ENCODE results near the gene IL4R.

Gene IL4R

DNA sequence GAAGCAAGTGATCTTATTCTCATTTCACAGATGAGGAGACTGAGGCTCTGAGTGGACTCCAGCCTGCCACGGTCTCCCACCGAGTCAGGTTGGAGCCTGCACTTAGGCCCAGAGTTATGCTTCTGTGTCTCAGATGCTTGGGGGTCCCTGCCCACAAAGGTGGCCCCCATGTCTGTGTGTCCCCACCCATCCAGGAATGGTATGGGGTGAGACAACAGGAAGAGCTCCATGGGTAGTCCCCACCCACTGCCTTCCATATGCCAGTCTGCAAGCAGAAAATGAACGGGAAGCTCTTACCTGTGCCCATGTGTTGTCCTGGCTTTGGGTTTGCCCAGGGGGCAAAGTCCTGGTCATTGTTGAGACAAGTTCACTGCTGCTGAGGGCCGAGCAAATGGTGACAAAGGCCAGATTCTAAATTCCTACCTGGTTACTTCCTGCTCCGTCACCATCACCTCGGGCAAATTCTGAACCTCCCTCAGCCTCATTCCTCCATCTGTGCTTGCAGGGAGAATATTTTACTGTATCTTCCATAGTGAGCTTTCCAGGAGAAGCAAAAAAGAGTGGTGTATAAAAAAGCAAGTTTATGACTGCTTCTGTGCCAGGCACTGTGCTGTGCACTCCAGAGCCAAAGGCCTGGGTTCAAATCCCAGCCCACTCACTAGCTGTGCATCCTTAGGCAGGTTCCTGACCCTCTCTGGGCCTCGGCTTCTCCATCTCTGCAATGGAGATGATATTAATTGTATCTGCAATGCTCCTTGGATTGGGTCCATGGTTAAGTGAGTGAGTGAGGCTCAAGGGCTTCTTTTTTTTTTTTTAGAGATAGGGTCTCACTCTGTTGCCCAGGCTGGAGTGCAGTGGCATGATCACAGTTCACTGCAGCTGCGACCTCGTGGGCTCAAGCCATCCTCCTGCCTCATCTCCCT lies 9.3 kb downstream of the IL4R start:
- TF ChIP-seq, protein P1, sequence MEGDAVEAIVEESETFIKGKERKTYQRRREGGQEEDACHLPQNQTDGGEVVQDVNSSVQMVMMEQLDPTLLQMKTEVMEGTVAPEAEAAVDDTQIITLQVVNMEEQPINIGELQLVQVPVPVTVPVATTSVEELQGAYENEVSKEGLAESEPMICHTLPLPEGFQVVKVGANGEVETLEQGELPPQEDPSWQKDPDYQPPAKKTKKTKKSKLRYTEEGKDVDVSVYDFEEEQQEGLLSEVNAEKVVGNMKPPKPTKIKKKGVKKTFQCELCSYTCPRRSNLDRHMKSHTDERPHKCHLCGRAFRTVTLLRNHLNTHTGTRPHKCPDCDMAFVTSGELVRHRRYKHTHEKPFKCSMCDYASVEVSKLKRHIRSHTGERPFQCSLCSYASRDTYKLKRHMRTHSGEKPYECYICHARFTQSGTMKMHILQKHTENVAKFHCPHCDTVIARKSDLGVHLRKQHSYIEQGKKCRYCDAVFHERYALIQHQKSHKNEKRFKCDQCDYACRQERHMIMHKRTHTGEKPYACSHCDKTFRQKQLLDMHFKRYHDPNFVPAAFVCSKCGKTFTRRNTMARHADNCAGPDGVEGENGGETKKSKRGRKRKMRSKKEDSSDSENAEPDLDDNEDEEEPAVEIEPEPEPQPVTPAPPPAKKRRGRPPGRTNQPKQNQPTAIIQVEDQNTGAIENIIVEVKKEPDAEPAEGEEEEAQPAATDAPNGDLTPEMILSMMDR (IDR thresholded peaks at IDR 0.05; ENCODE audit: insufficient read depth, low read length, poor library complexity, severe bottlenecking) = no peak
- no peaks in the 10 kb centered on the region for H3K36me3 ChIP-seq (ENCODE audit: control insufficient read depth, insufficient read depth, low read length)
- no peaks in the 10 kb centered on the region for H3K27me3 ChIP-seq (replicated peaks; ENCODE audit: control insufficient read depth, insufficient read depth, low read length)
- no peak overlapping the region for H3K4me3 ChIP-seq (replicated peaks; ENCODE audit: low read depth, low read length)
- no peak for DNase-seq (ENCODE audit: extremely low read depth, insufficient read length)

DNA sequence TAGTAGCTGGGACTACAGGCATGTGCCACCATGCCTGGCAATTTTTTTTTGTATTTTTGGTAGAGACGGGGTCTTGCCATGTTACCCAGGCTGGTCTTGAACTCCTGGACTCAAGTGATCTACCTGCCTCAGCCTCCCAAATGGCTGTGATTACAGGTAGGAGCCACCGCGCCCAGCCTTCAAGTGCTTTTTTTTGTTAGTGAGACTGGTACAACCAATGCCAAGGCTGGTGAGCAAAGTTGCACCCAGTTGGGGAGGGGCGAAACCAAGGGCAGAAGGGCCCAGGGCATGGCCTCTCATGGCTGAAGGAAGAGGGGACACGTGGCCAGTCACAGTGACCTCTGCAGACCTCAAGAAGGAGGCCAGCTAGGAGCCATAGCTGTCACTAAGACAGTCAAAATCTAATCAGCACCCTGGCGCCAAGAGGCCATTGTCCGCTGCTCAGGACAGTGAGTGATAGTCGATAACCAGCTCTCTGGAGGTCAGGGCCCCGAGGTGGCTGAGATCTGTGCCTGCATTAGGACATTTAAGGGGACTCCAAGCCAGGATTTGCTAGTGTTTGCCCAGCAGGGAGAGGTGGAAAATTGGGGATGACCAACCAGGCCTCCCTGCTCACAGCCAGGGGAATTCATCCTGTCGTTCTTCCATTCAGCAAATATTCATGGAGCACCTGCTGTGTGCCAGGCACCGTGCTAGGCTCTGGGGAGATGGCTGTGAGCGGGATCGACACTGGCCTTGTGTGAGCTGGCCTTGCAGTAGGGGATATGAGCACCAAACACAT lies 10.2 kb downstream of the IL4R start:
- no peak for DNase-seq (ENCODE audit: extremely low read depth, insufficient read length)
- Histone ChIP-seq H3K4me3 (replicated peaks; ENCODE audit: low read depth, low read length) (no peak overlapping the region), H3K36me3 (ENCODE audit: control insufficient read depth, insufficient read depth, low read length) (no peaks in the 10 kb centered on the region), H3K27me3 (replicated peaks; ENCODE audit: control insufficient read depth, insufficient read depth, low read length) (no peaks in the 10 kb centered on the region)
- TF ChIP-seq, protein P1 (IDR thresholded peaks at IDR 0.05; ENCODE audit: insufficient read depth, low read length, poor library complexity, severe bottlenecking) = no peak

DNA sequence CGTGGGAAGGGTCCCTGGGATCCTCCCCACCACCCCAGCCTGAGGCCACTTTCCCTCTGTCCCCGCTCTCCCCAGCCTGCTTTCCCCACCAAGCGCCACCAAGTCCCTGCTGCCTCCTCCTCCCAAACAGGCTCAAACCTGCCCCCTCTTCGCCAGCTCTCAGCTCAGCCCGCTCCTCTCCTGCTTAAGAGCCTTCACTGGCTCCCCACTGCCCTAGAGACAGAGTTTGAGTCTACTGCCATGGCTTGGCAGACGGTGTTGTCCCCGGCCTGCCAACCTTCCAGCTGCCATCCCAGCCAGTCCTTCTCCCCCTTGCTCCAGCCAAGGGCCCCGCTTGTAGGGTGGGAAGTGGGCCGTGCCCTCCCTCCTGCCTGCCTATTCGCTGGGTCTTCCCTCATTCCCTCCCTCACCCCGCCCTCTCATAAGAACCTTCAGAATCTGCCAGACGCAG lies 11.1 kb downstream of the IL4R start:
- TF ChIP-seq, protein P1 (IDR thresholded peaks at IDR 0.05; ENCODE audit: insufficient read depth, low read length, poor library complexity, severe bottlenecking) = no peak
- Histone ChIP-seq H3K27me3 (replicated peaks; ENCODE audit: control insufficient read depth, insufficient read depth, low read length) (no peaks in the 10 kb centered on the region), H3K36me3 (ENCODE audit: control insufficient read depth, insufficient read depth, low read length) (no peaks in the 10 kb centered on the region), H3K4me3 (replicated peaks; ENCODE audit: low read depth, low read length) (no peak overlapping the region)
- DNase-seq (ENCODE audit: extremely low read depth, insufficient read length) = no peak

DNA sequence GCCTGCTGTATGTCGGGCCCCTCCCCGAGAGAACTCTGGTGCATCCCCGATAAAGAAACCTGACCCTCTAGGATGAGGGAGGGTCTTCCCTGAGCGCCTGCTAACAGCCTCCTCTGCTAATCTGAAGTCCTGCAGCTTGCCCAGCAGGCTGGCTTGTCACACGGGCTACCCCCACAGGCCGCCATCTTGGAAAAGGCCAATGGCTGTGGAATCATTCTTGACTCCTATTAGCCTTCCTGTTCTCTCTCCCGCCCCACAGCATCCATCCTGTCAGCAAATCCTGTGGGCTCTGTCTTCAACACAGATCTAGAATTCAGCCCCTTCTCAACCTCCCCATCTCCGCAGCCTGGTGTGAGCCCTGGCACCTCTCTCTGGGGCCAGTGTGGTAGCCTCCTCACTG lies 12.0 kb downstream of the IL4R start:
- H3K36me3 ChIP-seq (ENCODE audit: control insufficient read depth, insufficient read depth, low read length) = no peaks in the 10 kb centered on the region
- DNase-seq (ENCODE audit: extremely low read depth, insufficient read length) = no peak
- no peaks in the 10 kb centered on the region for H3K27me3 ChIP-seq (replicated peaks; ENCODE audit: control insufficient read depth, insufficient read depth, low read length)
- TF ChIP-seq, protein P1 (IDR thresholded peaks at IDR 0.05; ENCODE audit: insufficient read depth, low read length, poor library complexity, severe bottlenecking) = no peak
- H3K4me3 ChIP-seq (replicated peaks; ENCODE audit: low read depth, low read length) = no peak overlapping the region

DNA sequence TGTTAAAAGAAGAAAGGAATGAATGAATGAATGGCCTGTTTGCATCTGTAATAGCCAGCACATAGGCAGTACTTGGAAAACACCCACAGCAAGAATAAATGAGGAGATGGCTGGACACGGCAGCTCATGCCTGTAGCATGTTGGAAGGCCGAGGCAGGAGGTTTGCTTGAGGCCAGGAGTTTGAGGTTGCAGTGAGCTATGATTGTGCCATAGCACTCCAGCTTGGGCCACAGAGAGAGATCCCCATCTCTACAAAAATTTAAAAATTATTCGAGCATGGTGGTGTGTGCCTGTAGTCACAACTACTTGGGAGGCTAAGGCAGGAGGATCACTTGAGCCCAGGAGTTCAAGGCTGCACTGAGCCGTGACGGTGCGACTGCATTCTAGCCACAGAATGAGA lies 12.5 kb downstream of the IL4R start:
- TF ChIP-seq, protein P1 (IDR thresholded peaks at IDR 0.05; ENCODE audit: insufficient read depth, low read length, poor library complexity, severe bottlenecking) = no peak
- Histone ChIP-seq H3K4me3 (replicated peaks; ENCODE audit: low read depth, low read length) (no peak overlapping the region), H3K36me3 (ENCODE audit: control insufficient read depth, insufficient read depth, low read length) (no peaks in the 10 kb centered on the region)

More for the DNA sequence above, 12.5 kb downstream of the IL4R start:
- no peaks in the 10 kb centered on the region for H3K27me3 ChIP-seq (replicated peaks; ENCODE audit: control insufficient read depth, insufficient read depth, low read length)
- DNase-seq (ENCODE audit: extremely low read depth, insufficient read length) = no peak

All from GM06990 (cell line).